GDM1 (cell line): ENCODE results near the gene C3orf20.

Experiments used
- DNase-seq: peaks from one replicate; lab custom pipeline; 2025; lab: John Stamatoyannopoulos, UW

The C3orf20 gene

GRCh38 chr3:14758959-14759358 lies 84.0 kb downstream of the C3orf20 start:
- DNase-seq: no peak

- no peak for DNase-seq
Observed at GRCh38 chr3:14760185-14760584, 85.2 kb downstream of the C3orf20 start.

GRCh38 chr3:14761121-14761672 lies 86.3 kb downstream of the C3orf20 start:
- peak; percentile 89 for DNase-seq

GRCh38 chr3:14761866-14762265 lies 86.9 kb downstream of the C3orf20 start:
- DNase-seq: no peak

- no peak for DNase-seq
Observed at GRCh38 chr3:14762701-14763100, 87.8 kb downstream of the C3orf20 start.

- DNase-seq: no peak
Observed at GRCh38 chr3:14764331-14765059, 89.6 kb downstream of the C3orf20 start.

GRCh38 chr3:14765060-14765400 lies 90.1 kb downstream of the C3orf20 start:
- DNase-seq: no peak

- DNase-seq: no peak
Observed at GRCh38 chr3:14765576-14766427, 90.9 kb downstream of the C3orf20 start.

- DNase-seq: no peak
Observed at GRCh38 chr3:14766428-14767244, 91.7 kb downstream of the C3orf20 start.

- no peak for DNase-seq
Observed at GRCh38 chr3:14767245-14768051, 92.5 kb downstream of the C3orf20 start.

- DNase-seq: no peak
Observed at GRCh38 chr3:14768182-14768790, 93.3 kb downstream of the C3orf20 start.

- DNase-seq: no peak
Observed at GRCh38 chr3:14768881-14769280, 93.9 kb downstream of the C3orf20 start.

GRCh38 chr3:14769544-14770325 lies 94.8 kb downstream of the C3orf20 start:
- DNase-seq: no peak

GRCh38 chr3:14770591-14770990 lies 95.7 kb downstream of the C3orf20 start:
- no peak for DNase-seq

GRCh38 chr3:14771593-14772497 lies 96.9 kb downstream of the C3orf20 start:
- no peak for DNase-seq

- DNase-seq: no peak
Observed at GRCh38 chr3:14772533-14773138, 97.7 kb downstream of the C3orf20 start.

- DNase-seq: no peak
Observed at GRCh38 chr3:14773281-14773680, 98.3 kb downstream of the C3orf20 start.

GRCh38 chr3:14773691-14774128 lies 98.8 kb downstream of the C3orf20 start:
- DNase-seq: no peak

GRCh38 chr3:14774431-14774830 lies 99.5 kb downstream of the C3orf20 start:
- DNase-seq: no peak
